GM04503 (cell line): Measurements from ENCODE around the gene WDR59.

Experiments used
- DNase-seq: peaks from one replicate; pipeline ENCODE4 v3.0.0-alpha.2; 2012; ENCODE audit warnings: low read depth

WDR59 gene

GRCh38 chr16:74902161-74902560 lies 82.8 kb downstream of the WDR59 start:
- no peak for DNase-seq

- no peak for DNase-seq
Measured at GRCh38 chr16:74901606-74902005, 83.3 kb downstream of the WDR59 start.

- no peak for DNase-seq
Measured at GRCh38 chr16:74899816-74900215, 85.1 kb downstream of the WDR59 start.

GRCh38 chr16:74898659-74899058 lies 86.3 kb downstream of the WDR59 start:
- no peak for DNase-seq

- peak; percentile 28 for DNase-seq
Measured at GRCh38 chr16:74896389-74897370, 88.2 kb downstream of the WDR59 start.

GRCh38 chr16:74893541-74893940 lies 91.4 kb downstream of the WDR59 start:
- DNase-seq: no peak

- no peak for DNase-seq
Measured at GRCh38 chr16:74892574-74893461, 92.1 kb downstream of the WDR59 start.

GRCh38 chr16:74888888-74889287 lies 96.0 kb downstream of the WDR59 start:
- DNase-seq: no peak

GRCh38 chr16:74888232-74888862 lies 96.6 kb downstream of the WDR59 start:
- DNase-seq: no peak

- DNase-seq: no peak
Measured at GRCh38 chr16:74887084-74887483, 97.8 kb downstream of the WDR59 start.

GRCh38 chr16:74877706-74878105 lies 107.2 kb downstream of the WDR59 start:
- DNase-seq: no peak

- no peak for DNase-seq
Measured at GRCh38 chr16:74874912-74875546, 109.9 kb downstream of the WDR59 start.

- no peak for DNase-seq
Measured at GRCh38 chr16:74874123-74874522, 110.8 kb downstream of the WDR59 start.

GRCh38 chr16:74872302-74872701 lies 112.6 kb downstream of the WDR59 start:
- DNase-seq: no peak

- DNase-seq: no peak
Measured at GRCh38 chr16:74871608-74872007, 113.3 kb downstream of the WDR59 start.

GRCh38 chr16:74868501-74868900 lies 116.4 kb downstream of the WDR59 start:
- no peak for DNase-seq

GRCh38 chr16:74868035-74868434 lies 116.9 kb downstream of the WDR59 start:
- DNase-seq: no peak

- no peak for DNase-seq
Measured at GRCh38 chr16:74867281-74867849, 117.6 kb downstream of the WDR59 start.

- no peak for DNase-seq
Measured at GRCh38 chr16:74865922-74866598, 118.9 kb downstream of the WDR59 start.

- DNase-seq: no peak
Measured at GRCh38 chr16:74862743-74863244, 122.1 kb downstream of the WDR59 start.

- no peak for DNase-seq
Measured at GRCh38 chr16:74852500-74852875, 132.4 kb downstream of the WDR59 start.
